ENCODE measurements around the gene PLXNB2. TPM values are rescaled to one million over a fixed set of nuclear protein-coding genes. Genes with fewer than 3 reads are reported as not detected.

PLXNB2 gene
- total RNA-seq, 1 donor from 2014 or later = 70.6 TPM

- no peak for DNase-seq (ENCODE audit: missing footprints)
- intact Hi-C loops (cut with DNase I) = loop anchor here (5.0 kb wide), 1 partner anchor 34 kb away; the partner anchor contains the start of gene DENND6B
- ATAC-seq = no peak
These were observed 14.6 kb downstream of the PLXNB2 start for GRCh38 chr22:50292643-50293440.

GRCh38 chr22:50289942-50290630 lies 17.4 kb downstream of the PLXNB2 start:
- intact Hi-C loops (cut with DNase I) = loop anchor here (5.0 kb wide), 1 partner anchor 37 kb away; the partner anchor contains the start of gene DENND6B
- ATAC-seq (no peak), DNase-seq (ENCODE audit: missing footprints) (no peak)

GRCh38 chr22:50289151-50289941 lies 18.1 kb downstream of the PLXNB2 start:
- intact Hi-C loops (cut with DNase I) = no loop called here
- ATAC-seq (no peak), DNase-seq (ENCODE audit: missing footprints) (no peak)

- ATAC-seq (no peak), DNase-seq (ENCODE audit: missing footprints) (no peak)
- intact Hi-C loops (cut with DNase I) = no loop called here
These were observed 19.7 kb downstream of the PLXNB2 start for GRCh38 chr22:50287731-50288130.

- DNase-seq (ENCODE audit: missing footprints) (no peak), ATAC-seq (no peak)
- intact Hi-C loops (cut with DNase I) = no loop called here
These were observed 20.6 kb downstream of the PLXNB2 start for GRCh38 chr22:50286701-50287318.

- intact Hi-C loops (cut with DNase I) = no loop called here
- ATAC-seq (no peak), DNase-seq (ENCODE audit: missing footprints) (no peak)
These were observed 21.2 kb downstream of the PLXNB2 start for GRCh38 chr22:50286275-50286674.

GRCh38 chr22:50285568-50286229 lies 21.7 kb downstream of the PLXNB2 start:
- ATAC-seq (no peak), DNase-seq (ENCODE audit: missing footprints) (no peak)
- intact Hi-C loops (cut with DNase I) = no loop called here

- ATAC-seq (no peak), DNase-seq (ENCODE audit: missing footprints) (no peak)
- intact Hi-C loops (cut with DNase I) = no loop called here
These were observed 23.0 kb downstream of the PLXNB2 start for GRCh38 chr22:50284479-50284878.

GRCh38 chr22:50283821-50284220 lies 23.6 kb downstream of the PLXNB2 start:
- intact Hi-C loops (cut with DNase I) = no loop called here
- no peak for DNase-seq (ENCODE audit: missing footprints)
- ATAC-seq = no peak

GRCh38 chr22:50282361-50283155 lies 24.9 kb downstream of the PLXNB2 start:
- peak; percentile 27 for ATAC-seq

GRCh38 chr22:50281957-50282356 lies 25.5 kb downstream of the PLXNB2 start:
- intact Hi-C loops (cut with DNase I) = no loop called here
- peak; percentile 72 for ATAC-seq
- no peak for DNase-seq (ENCODE audit: missing footprints)

More at GRCh38 chr22:50282361-50283155, 24.9 kb downstream of the PLXNB2 start:
- no peak for DNase-seq (ENCODE audit: missing footprints)
- intact Hi-C loops (cut with DNase I) = no loop called here

- DNase-seq (ENCODE audit: missing footprints) (no peak), ATAC-seq (no peak)
- intact Hi-C loops (cut with DNase I) = no loop called here
These were observed 26.1 kb downstream of the PLXNB2 start for GRCh38 chr22:50281384-50281760.

GRCh38 chr22:50280708-50281383 lies 26.6 kb downstream of the PLXNB2 start:
- intact Hi-C loops (cut with DNase I) = no loop called here

GRCh38 chr22:50280022-50280707 lies 27.3 kb downstream of the PLXNB2 start:
- intact Hi-C loops (cut with DNase I) = no loop called here
- DNase-seq (ENCODE audit: missing footprints) (no peak), ATAC-seq (no peak)

More at GRCh38 chr22:50280708-50281383, 26.6 kb downstream of the PLXNB2 start:
- no peak for DNase-seq (ENCODE audit: missing footprints)
- no peak for ATAC-seq

- intact Hi-C loops (cut with DNase I) = no loop called here
- ATAC-seq = no peak
- no peak for DNase-seq (ENCODE audit: missing footprints)
These were observed 28.4 kb downstream of the PLXNB2 start for GRCh38 chr22:50278956-50279619.

- intact Hi-C loops (cut with DNase I) = no loop called here
- ATAC-seq (no peak), DNase-seq (ENCODE audit: missing footprints) (no peak)
These were observed 29.0 kb downstream of the PLXNB2 start for GRCh38 chr22:50278461-50278860.
